Measurements from ENCODE around the gene SETD6.

The SETD6 gene

GRCh38 chr16:58533751-58534470 lies 18.6 kb downstream of the SETD6 start:
- no peak overlapping the region for H3K9ac ChIP-seq (ENCODE audit: low read length)
- H3K27ac ChIP-seq (ENCODE audit: low read depth, low read length, poor library complexity, severe bottlenecking), result no peak overlapping the region
- H3K36me3 ChIP-seq (ENCODE audit: insufficient read depth, low read length), result peaks cover 99% of the 10 kb centered on the region
- TF ChIP-seq EZH2 (IDR thresholded peaks at IDR 0.05; ENCODE audit: borderline replicate concordance, low read length) (no peak), CTCF (IDR thresholded peaks at IDR 0.05; ENCODE audit: low read length) (no peak)
- H4K20me1 ChIP-seq (ENCODE audit: insufficient read depth, low read length), result no peaks in the 10 kb centered on the region
- H3K4me1 ChIP-seq (ENCODE audit: insufficient read depth, low read length, severe bottlenecking), result no peaks in the 10 kb centered on the region
- H3K79me2 ChIP-seq (ENCODE audit: insufficient read depth, low read length), result no peaks in the 10 kb centered on the region
- H3K27me3 ChIP-seq (ENCODE audit: insufficient read depth, low read length), result no peaks in the 10 kb centered on the region
- no peaks in the 10 kb centered on the region for H3K9me2 ChIP-seq (ENCODE audit: low read depth, low read length)
- no peak overlapping the region for H3K4me2 ChIP-seq (ENCODE audit: low read length)
- no peaks in the 10 kb centered on the region for H3F3A ChIP-seq (ENCODE audit: insufficient read depth, low read length)
- H3K9me3 ChIP-seq (ENCODE audit: low read length), result no peaks in the 10 kb centered on the region
- H2AFZ ChIP-seq (ENCODE audit: low read length), result no peak overlapping the region
- no peak overlapping the region for H3K4me3 ChIP-seq (ENCODE audit: low read depth, low read length, poor library complexity, severe bottlenecking)

DNA sequence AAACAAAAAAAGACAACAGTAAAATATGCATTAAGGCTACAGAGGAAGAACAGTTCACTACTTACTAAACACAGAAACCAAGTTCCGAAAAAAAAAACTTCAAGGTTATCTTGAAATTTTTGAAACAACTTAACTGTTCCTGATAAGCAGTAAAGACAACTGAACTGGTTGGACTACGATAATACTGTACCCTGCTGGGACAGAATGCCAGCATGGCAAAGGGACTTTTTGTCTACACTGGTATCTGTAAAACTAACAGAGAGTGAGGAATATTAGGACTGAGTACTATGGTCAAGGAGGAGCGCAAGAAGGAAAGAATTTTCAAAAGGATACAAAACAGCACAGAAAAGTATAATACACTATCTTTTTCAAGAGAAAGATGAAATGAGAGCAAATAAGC lies 19.8 kb downstream of the SETD6 start:
- Histone ChIP-seq H3K27ac (ENCODE audit: low read depth, low read length, poor library complexity, severe bottlenecking) (no peak overlapping the region), H3K4me2 (ENCODE audit: low read length) (no peak overlapping the region), H3K79me2 (ENCODE audit: insufficient read depth, low read length) (no peaks in the 10 kb centered on the region), H3K27me3 (ENCODE audit: insufficient read depth, low read length) (no peaks in the 10 kb centered on the region), H3K9me3 (ENCODE audit: low read length) (no peaks in the 10 kb centered on the region), H2AFZ (ENCODE audit: low read length) (no peak overlapping the region), H3K9me2 (ENCODE audit: low read depth, low read length) (no peaks in the 10 kb centered on the region), H3K9ac (ENCODE audit: low read length) (no peak overlapping the region), H3F3A (ENCODE audit: insufficient read depth, low read length) (no peaks in the 10 kb centered on the region; the same call in 1 of the 2 replicates), H4K20me1 (ENCODE audit: insufficient read depth, low read length) (no peaks in the 10 kb centered on the region), H3K4me3 (ENCODE audit: low read depth, low read length, poor library complexity, severe bottlenecking) (no peak overlapping the region), H3K36me3 (ENCODE audit: insufficient read depth, low read length) (peaks cover 100% of the 10 kb centered on the region), H3K4me1 (ENCODE audit: insufficient read depth, low read length, severe bottlenecking) (no peaks in the 10 kb centered on the region)
- TF ChIP-seq EZH2 (IDR thresholded peaks at IDR 0.05; ENCODE audit: borderline replicate concordance, low read length) (no peak), CTCF (IDR thresholded peaks at IDR 0.05; ENCODE audit: low read length) (no peak)

DNA sequence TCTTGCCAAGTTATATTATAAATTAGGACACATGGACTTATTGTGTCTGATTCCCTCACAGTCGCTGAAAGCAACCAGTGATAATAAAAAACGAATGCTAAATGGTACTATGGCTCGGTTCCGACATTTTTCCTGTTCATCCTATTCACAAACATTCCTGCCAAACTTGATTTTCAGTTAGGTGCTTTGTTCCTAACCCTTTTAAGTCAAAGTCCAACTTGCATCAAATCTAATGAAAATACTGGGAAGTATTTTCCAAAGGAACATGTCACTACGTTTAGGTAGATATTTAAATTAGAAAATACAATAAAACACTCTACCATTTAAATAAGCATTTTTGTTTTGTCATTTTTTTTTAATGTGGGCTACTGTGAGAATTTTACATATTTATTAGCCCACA lies 21.0 kb downstream of the SETD6 start:
- no peaks in the 10 kb centered on the region for H3K27me3 ChIP-seq (ENCODE audit: insufficient read depth, low read length)
- H3F3A ChIP-seq (ENCODE audit: insufficient read depth, low read length), result no peaks in the 10 kb centered on the region; the same call in 1 of the 2 replicates
- TF ChIP-seq CTCF (IDR thresholded peaks at IDR 0.05; ENCODE audit: low read length), result no peak
- H3K27ac ChIP-seq (ENCODE audit: low read depth, low read length, poor library complexity, severe bottlenecking), result no peak overlapping the region
- H3K9ac ChIP-seq (ENCODE audit: low read length), result no peak overlapping the region
- H3K4me3 ChIP-seq (ENCODE audit: low read depth, low read length, poor library complexity, severe bottlenecking), result no peak overlapping the region
- peaks cover 99% of the 10 kb centered on the region for H3K36me3 ChIP-seq (ENCODE audit: insufficient read depth, low read length)
- no peaks in the 10 kb centered on the region for H3K79me2 ChIP-seq (ENCODE audit: insufficient read depth, low read length)
- no peak overlapping the region for H3K4me2 ChIP-seq (ENCODE audit: low read length)
- no peaks in the 10 kb centered on the region for H3K9me2 ChIP-seq (ENCODE audit: low read depth, low read length)
- no peaks in the 10 kb centered on the region for H4K20me1 ChIP-seq (ENCODE audit: insufficient read depth, low read length)
- H3K9me3 ChIP-seq (ENCODE audit: low read length), result no peaks in the 10 kb centered on the region
- no peak overlapping the region for H2AFZ ChIP-seq (ENCODE audit: low read length)
- H3K4me1 ChIP-seq (ENCODE audit: insufficient read depth, low read length, severe bottlenecking), result no peaks in the 10 kb centered on the region
